Immature natural killer cell (primary cell): Measurements from ENCODE around the gene NRXN3. TPM values are rescaled to one million over a fixed set of nuclear protein-coding genes. Genes with fewer than 3 reads are reported as not detected.

ENCODE experiments used
- DNase-seq, 3 donors: peaks; one replicate each; pipeline ENCODE4 v3.0.0; 2022; ENCODE audit warnings: mixed read lengths in 1 of 3
- H3K27ac Mint-ChIP-seq, 6 donors: one replicate each; pipeline ENCODE4 v1.8.0; 2020; ENCODE audit warnings: mixed read lengths in 6 of 6, mild to moderate bottlenecking in 5 of 6, inconsistent platforms in 4 of 6, moderate library complexity in 3 of 6
- H3K27me3 Mint-ChIP-seq, 3 donors: one replicate each; pipeline ENCODE4 v1.8.0; 2020 to 2021; ENCODE audit warnings: low read depth in 3 of 3, mild to moderate bottlenecking in 3 of 3, mixed read lengths in 3 of 3, moderate library complexity in 3 of 3, inconsistent platforms in 1 of 3
- H3K36me3 Mint-ChIP-seq, 3 donors: one replicate each; pipeline ENCODE4 v1.8.0; 2020; ENCODE audit warnings: mixed read lengths in 3 of 3, inconsistent platforms in 2 of 3, mild to moderate bottlenecking in 2 of 3
- H3K4me1 Mint-ChIP-seq, 2 donors: one replicate each; pipeline ENCODE4 v1.8.0; 2020; ENCODE audit warnings: inconsistent platforms in 2 of 2, mild to moderate bottlenecking in 2 of 2, mixed read lengths in 2 of 2, moderate library complexity in 1 of 2
- H3K4me3 Mint-ChIP-seq, 5 donors: one replicate each; pipeline ENCODE4 v1.8.0; 2020; ENCODE audit warnings: mild to moderate bottlenecking in 5 of 5, mixed read lengths in 5 of 5, inconsistent platforms in 3 of 5, moderate library complexity in 3 of 5
- H3K9me3 Mint-ChIP-seq, 6 donors: one replicate each; pipeline ENCODE4 v1.8.0; 2020; ENCODE audit warnings: mild to moderate bottlenecking in 6 of 6, mixed read lengths in 6 of 6, inconsistent platforms in 4 of 6, moderate library complexity in 3 of 6
- polyA plus RNA-seq, 3 donors: library from polyadenylated mRNA; unstranded; fragments of 300-500 nt; fragmentation: Illumina TruSeq; gene quantifications; one replicate each; pipeline ENCODE4 v1.2.3, GENCODE V29; 2021

The NRXN3 gene
- polyA plus RNA-seq, 3 donors from 2014 or later = not detected

DNA sequence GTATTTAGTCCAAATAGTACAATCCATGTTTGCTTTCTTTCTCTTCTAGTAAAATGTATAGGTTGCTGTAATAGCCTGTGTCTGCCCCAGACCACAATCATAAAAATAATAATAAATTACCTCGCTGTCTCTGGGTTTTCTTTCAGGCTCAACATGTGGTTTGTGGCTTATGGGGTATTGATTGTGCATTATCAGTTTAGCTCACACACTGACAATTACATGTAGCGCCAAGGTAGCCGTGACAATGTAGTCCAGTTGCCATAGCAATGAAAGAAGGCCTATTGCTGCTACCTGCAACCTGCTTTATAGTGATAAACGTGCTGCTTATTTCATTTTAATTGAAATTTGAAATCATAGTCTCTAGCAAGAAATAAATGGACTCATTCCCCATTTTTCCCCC is 1009.8 kb downstream of the NRXN3 start:
- Mint-ChIP-seq H3K27me3 (no peaks in the 10 kb centered on the region), H3K9me3 (peaks cover 2 to 16% (median 7%) of the 10 kb centered on the region in 6 donors), H3K4me1 (no peaks in the 10 kb centered on the region), H3K27ac (no peak overlapping the region), H3K36me3 (no peaks in the 10 kb centered on the region), H3K4me3 (no peak overlapping the region)
- DNase-seq = no peak

DNA sequence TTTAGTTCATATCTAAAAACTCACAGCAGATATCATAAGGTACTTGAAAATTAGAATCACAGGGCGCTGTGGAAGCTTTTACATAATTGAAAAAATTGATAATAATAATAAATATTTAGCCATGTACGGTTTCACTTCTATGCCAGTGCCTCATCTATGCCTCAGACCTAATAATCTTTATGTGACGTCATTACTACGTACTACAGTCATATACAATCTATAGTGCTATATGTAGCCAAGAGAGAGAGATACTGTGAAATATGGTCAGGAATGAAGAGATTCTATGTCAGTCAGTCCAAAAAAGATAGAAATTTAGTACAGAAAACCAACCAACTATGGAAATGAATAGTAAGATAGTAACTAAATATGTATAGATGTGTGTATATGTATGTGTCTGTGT is 1010.5 kb downstream of the NRXN3 start:
- no peak overlapping the region for H3K27ac Mint-ChIP-seq
- H3K4me3 Mint-ChIP-seq = no peak overlapping the region
- no peaks in the 10 kb centered on the region for H3K27me3 Mint-ChIP-seq
- H3K9me3 Mint-ChIP-seq = peaks cover 2 to 16% (median 7%) of the 10 kb centered on the region in 6 donors
- DNase-seq = no peak
- no peaks in the 10 kb centered on the region for H3K4me1 Mint-ChIP-seq
- H3K36me3 Mint-ChIP-seq = no peaks in the 10 kb centered on the region

DNA sequence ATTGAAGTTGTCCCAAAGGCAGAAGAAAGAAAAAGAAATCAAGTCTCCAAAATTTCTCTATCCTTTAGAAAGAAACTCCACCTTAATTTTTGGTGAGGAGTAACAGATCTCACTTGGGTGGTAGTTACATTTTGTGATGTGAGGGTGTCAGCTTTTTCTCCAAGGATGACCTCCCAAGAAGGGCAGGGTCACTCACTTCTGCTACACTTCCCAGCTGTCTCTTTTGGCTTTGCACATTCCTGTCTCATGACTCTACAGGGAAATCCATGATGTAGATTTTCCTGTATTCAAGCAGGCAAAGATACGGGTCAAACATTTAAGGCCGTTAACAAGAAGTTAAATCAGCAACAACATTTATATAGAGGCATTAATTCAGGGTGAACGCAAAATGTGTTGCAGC is 1016.4 kb downstream of the NRXN3 start:
- Mint-ChIP-seq H3K4me1 (no peaks in the 10 kb centered on the region), H3K36me3 (no peaks in the 10 kb centered on the region), H3K27me3 (no peaks in the 10 kb centered on the region), H3K4me3 (no peak overlapping the region), H3K27ac (no peak overlapping the region), H3K9me3 (peaks cover 5 to 20% (median 7%) of the 10 kb centered on the region in 6 donors)
- DNase-seq = no peak

DNA sequence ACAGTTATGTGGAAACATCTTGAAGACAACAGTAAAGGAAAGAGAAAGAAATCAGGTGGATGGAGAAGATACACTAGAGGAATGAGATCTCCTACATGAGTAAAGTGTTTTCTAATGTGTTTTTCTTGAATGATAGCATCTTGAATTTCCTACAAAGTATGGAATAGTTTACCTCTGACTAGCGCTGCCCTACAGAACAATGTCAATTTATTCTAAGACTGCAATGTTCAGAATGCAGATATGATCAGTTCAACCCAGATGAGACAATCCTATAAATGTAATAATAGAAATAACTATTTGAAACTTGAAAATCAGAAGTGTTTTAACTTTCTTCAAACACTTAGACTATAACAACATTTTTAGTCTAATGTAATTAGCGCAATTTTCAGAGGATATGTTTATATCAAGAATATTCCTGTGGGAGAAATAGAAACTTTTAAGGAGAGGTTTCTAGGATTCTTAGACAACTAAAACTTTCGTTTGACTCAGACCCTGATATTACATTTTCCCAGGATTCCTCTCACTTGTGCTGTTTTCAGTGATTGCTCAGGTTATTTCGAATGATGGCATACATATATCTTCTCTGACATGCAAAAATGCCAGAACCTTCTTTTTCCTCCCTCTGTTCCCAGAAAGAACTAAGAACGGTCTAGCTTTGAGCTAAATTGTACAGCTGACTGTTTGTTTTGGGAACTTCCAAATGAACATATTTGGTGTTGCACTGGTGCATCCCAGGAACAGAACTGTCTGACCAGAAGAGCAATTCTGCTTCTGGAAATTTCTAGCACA is 1023.7 kb downstream of the NRXN3 start:
- H3K4me3 Mint-ChIP-seq = no peak overlapping the region
- no peak overlapping the region for H3K27ac Mint-ChIP-seq
- H3K36me3 Mint-ChIP-seq = no peaks in the 10 kb centered on the region
- no peaks in the 10 kb centered on the region for H3K4me1 Mint-ChIP-seq
- no peaks in the 10 kb centered on the region for H3K27me3 Mint-ChIP-seq
- peaks cover 0 to 18% (median 9%) of the 10 kb centered on the region in 6 donors for H3K9me3 Mint-ChIP-seq
- DNase-seq = no peak

DNA sequence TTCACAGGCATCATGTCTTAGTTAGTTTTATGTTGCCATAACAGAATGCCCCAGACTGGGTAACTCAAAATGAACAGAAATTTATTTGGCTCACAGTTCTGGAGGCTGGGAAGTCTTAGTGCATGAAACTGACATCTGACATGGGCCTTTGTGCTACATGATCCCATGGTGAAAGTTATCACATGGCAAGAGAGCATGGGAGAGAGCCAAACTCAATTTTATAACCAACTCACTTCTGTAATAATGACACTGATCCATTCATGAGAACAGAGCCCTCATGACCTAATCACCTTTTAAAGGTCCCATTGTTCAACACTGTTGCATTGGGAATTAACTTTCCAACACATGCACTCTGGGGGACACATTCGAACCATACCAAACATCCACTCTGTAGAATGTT is 1026.0 kb downstream of the NRXN3 start:
- Mint-ChIP-seq H3K27me3 (no peaks in the 10 kb centered on the region), H3K27ac (no peak overlapping the region)

DNA sequence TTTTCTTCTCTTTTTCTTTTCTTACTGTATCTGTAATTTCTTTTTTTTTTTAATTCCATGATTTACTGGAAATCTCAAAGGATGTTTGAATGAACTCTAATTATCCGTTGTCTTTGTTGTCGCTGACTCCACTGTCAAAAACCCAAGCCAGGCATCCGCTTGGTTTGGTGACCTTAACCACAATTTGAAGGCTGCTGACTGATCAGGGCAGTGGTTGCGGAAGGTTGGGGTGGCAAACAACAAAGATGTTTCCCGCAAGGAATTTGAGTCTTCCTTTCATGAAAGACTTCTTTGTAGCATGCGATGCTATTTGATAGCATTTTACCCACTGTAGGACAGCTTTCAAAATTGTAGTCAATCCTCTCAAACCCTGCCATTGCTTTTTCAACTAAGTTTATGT is 1027.3 kb downstream of the NRXN3 start:
- Mint-ChIP-seq H3K36me3 (no peaks in the 10 kb centered on the region), H3K4me1 (no peaks in the 10 kb centered on the region), H3K9me3 (peaks cover 6 to 25% (median 11%) of the 10 kb centered on the region in 6 donors)

More for the DNA sequence above, 1026.0 kb downstream of the NRXN3 start:
- Mint-ChIP-seq H3K9me3 (peaks cover 6 to 25% (median 12%) of the 10 kb centered on the region in 6 donors), H3K4me3 (no peak overlapping the region), H3K36me3 (no peaks in the 10 kb centered on the region), H3K4me1 (no peaks in the 10 kb centered on the region)
- no peak for DNase-seq

DNA sequence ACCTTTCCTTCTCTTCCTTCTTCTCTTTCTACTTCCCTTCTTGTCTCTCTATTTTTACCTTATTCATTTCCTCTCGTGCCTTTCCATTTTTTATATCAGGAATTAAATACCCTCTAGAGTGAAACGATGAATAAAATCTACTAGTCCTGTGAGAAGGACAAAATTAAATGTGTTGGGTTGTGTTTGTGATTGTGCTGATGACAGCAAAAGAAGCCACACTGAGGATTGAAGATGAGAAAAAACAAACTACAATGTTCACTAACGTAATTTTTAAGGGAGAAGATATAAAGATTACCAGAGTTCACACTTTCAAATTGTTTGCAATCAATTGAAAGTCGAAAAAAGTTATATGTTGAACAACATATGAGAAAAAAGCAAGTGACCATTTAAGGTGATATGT is 1029.0 kb downstream of the NRXN3 start:
- H3K36me3 Mint-ChIP-seq = no peaks in the 10 kb centered on the region
- no peak overlapping the region for H3K27ac Mint-ChIP-seq
- no peaks in the 10 kb centered on the region for H3K4me1 Mint-ChIP-seq
- no peaks in the 10 kb centered on the region for H3K27me3 Mint-ChIP-seq
- H3K4me3 Mint-ChIP-seq = no peak overlapping the region
- DNase-seq = no peak
- peaks cover 9 to 23% (median 11%) of the 10 kb centered on the region in 6 donors for H3K9me3 Mint-ChIP-seq

More for the DNA sequence above, 1027.3 kb downstream of the NRXN3 start:
- Mint-ChIP-seq H3K4me3 (no peak overlapping the region), H3K27me3 (no peaks in the 10 kb centered on the region), H3K27ac (no peak overlapping the region)
- no peak for DNase-seq

DNA sequence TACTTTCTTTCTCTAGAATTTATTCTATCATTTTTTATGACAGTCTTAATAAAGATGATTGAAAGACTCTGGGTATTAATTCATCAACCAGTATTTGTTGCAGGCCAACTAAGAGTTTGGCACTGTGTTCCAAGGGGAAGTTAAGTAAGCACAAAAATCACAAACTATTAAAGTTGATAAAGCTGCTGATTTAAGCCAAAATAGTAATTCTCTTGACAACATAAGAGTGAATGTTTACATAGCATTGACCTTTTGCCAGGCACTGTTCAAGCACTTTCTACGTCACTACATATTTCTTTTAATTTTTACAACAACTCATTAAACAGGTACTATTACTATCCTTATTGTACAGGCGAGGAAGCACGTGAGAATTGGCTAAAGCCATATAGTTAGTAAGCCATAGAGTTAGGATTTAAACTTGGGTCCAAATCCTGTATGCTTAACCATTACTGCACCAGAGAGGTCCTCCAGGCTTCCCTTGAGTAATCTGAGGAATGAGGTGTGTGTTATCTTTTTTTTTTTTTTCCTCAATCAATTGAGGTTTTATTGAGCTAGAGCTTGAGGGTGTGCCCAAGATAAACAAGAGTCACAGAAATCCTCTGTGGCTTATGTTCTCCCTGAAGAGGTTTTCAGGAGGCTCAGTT is 1031.5 kb downstream of the NRXN3 start:
- Mint-ChIP-seq H3K4me1 (no peaks in the 10 kb centered on the region), H3K9me3 (peaks cover 4 to 29% (median 11%) of the 10 kb centered on the region in 6 donors), H3K4me3 (no peak overlapping the region), H3K27ac (no peak overlapping the region), H3K36me3 (no peaks in the 10 kb centered on the region), H3K27me3 (no peaks in the 10 kb centered on the region)
- DNase-seq = no peak

DNA sequence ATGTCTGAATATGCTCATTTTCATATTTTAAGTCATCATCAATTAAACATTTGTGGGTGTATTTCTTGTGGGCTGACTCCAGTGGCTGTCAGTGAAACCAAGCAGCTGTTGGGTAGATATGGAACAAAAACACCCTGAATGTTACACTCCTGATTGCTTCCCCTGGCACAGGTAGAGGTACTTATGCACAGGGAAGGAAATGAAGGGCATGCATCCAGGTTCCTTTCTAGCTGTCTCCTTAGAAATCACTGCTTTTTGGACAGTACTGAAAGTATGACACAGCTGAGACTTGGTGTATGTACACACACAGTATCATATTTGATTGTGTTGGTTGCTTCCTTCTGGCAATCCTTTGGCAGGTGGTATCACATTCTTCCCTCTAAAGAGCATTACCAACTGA is 1034.4 kb downstream of the NRXN3 start:
- Mint-ChIP-seq H3K36me3 (no peaks in the 10 kb centered on the region), H3K4me3 (no peak overlapping the region), H3K27ac (no peak overlapping the region), H3K27me3 (no peaks in the 10 kb centered on the region), H3K9me3 (peaks cover 2 to 26% (median 9%) of the 10 kb centered on the region in 6 donors), H3K4me1 (no peaks in the 10 kb centered on the region)
- no peak for DNase-seq

DNA sequence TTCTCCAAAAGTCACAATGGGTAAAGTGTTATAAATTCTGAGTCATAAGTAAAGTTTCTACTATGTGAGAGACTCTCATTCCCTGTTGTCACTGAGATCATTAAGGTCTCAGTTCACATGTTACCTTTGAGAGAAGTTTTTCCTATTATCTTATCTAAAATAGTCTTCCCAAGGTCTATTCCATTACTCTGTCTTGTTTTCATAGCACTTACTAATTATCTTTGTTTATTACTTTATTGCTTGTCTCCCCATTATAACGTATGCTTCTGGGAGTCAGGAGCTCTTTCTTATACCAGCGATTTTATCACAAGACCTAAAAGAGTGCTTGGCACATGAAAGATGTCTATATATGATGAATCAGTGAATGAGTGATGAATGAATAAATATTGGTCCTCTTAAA is 1039.2 kb downstream of the NRXN3 start:
- no peak for DNase-seq
- Mint-ChIP-seq H3K4me1 (no peaks in the 10 kb centered on the region), H3K9me3 (peaks cover 2 to 30% (median 8%) of the 10 kb centered on the region in 6 donors), H3K4me3 (no peak overlapping the region), H3K27ac (no peak overlapping the region), H3K27me3 (no peaks in the 10 kb centered on the region), H3K36me3 (no peaks in the 10 kb centered on the region)

DNA sequence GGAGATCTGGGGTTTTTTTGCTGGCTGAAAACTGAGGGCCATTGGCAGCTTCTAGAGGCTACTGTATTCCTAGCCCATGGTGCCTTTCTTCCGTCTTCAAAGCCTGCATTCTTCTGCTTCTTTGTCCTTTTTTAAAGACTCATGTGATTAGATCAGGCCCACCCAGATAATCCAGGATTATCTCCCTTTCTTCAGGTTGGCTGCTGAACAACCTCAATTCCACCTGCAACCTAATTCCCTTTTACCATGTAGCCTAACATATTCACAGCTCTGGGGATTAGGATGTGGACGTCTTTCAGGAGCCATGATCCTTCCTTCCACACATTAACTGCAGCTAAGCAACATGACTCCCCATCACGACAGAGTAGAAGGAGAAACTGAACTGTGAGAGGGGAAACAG is 1055.6 kb downstream of the NRXN3 start:
- DNase-seq = no peak
- no peaks in the 10 kb centered on the region for H3K4me1 Mint-ChIP-seq
- H3K27ac Mint-ChIP-seq = no peak overlapping the region
- peaks cover 2 to 28% (median 14%) of the 10 kb centered on the region in 6 donors for H3K9me3 Mint-ChIP-seq
- peaks cover 0 to 4% (median 0%) of the 10 kb centered on the region in 3 donors for H3K36me3 Mint-ChIP-seq
- H3K4me3 Mint-ChIP-seq = no peak overlapping the region
- no peaks in the 10 kb centered on the region for H3K27me3 Mint-ChIP-seq

DNA sequence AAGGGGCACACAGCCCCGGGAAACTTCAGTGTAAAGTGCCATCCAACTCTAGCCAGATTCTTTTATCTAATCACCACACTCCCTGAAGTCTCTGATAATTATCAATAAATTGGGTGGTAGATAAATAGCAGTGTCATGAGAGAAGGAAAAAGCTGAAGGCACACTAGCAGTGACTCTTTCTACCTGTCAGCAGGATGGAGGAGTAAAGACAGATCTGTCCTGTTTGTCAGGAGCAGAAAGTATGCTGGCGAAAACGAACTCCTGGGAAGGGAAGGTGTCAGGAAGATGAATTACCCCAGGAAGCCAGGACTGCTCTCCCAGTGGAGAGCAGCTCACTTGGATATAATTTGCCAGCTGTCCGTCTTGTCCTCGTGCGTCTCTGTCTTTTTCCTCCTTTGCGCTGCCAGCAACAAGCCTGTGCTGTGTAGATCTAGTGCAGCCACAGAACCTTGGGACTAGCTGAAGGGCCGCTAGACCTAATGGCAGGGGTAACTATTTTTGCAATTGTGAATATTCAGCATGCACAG is 1059.3 kb downstream of the NRXN3 start:
- Mint-ChIP-seq H3K9me3 (peaks cover 2 to 29% (median 4%) of the 10 kb centered on the region in 6 donors), H3K36me3 (no peaks in the 10 kb centered on the region), H3K27me3 (no peaks in the 10 kb centered on the region), H3K4me1 (no peaks in the 10 kb centered on the region), H3K4me3 (no peak overlapping the region), H3K27ac (no peak overlapping the region)
- no peak for DNase-seq

DNA sequence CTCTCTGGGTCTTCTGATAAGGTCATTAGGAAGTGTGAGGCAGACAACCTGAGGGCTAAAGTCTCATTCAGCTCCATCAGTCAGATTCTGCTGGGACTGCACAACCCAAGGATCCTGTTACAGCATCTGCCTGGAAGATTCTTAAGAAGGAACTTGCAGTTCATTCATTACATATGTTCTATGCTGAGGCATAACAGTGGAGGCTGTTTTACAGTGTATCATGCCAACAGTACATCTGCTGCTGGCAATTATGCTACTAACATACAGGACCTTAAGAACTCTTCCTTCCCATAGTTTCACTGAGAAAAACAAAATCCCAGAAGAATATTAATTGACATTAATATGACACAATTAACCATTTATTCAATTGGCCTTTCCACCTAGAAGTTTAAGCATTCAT is 1072.5 kb downstream of the NRXN3 start:
- Mint-ChIP-seq H3K4me3 (no peak overlapping the region), H3K27ac (no peak overlapping the region), H3K27me3 (peaks cover 0 to 4% (median 2%) of the 10 kb centered on the region in 3 donors), H3K36me3 (no peaks in the 10 kb centered on the region), H3K4me1 (no peaks in the 10 kb centered on the region), H3K9me3 (peaks cover 0 to 30% (median 9%) of the 10 kb centered on the region in 6 donors)
- no peak for DNase-seq

DNA sequence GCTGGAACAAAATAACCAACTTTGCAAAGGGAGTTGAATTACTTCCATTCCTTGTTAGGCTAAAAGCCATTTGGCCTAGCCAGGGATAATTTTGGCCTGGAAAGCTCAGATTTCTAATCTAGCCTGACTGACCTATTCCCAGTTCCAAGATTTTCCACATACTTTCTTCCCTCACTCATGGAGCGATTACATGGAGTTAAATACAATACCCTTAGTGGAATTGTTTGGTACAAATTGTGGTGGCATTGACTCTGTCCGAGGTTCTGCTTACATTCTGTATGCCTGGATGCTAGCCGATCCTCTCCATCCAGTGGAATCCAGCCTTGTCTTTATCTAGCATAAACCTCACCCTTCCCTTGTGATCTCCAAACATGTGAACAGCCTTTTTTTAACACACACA is 1076.0 kb downstream of the NRXN3 start:
- Mint-ChIP-seq H3K27me3 (peaks cover 0 to 4% (median 1%) of the 10 kb centered on the region in 3 donors), H3K4me1 (no peaks in the 10 kb centered on the region), H3K36me3 (no peaks in the 10 kb centered on the region), H3K4me3 (no peak overlapping the region), H3K27ac (no peak overlapping the region), H3K9me3 (peaks cover 3 to 27% (median 11%) of the 10 kb centered on the region in 6 donors)
- DNase-seq = no peak
